Measurements from ENCODE around the gene NPPC. TPM values are rescaled to one million over a fixed set of nuclear protein-coding genes. Genes with fewer than 3 reads are reported as not detected.
"Not testable (repeated sequence)": the region's sequence is repeated elsewhere in the genome, so short reads cannot be mapped to it uniquely, and the experiment has no call there.

The NPPC gene
- polyA plus RNA-seq, 1 experiment, result not detected

- no peaks in the 10 kb centered on the region for H3K9me3 ChIP-seq (ENCODE audit: control insufficient read depth, insufficient read depth, low read length)
- DNase-seq (ENCODE audit: low read depth, low spot score), result no peak
- no peak overlapping the region for H3K4me3 ChIP-seq (ENCODE audit: low read depth, low read length)
- no peak overlapping the region for H3K27ac ChIP-seq (ENCODE audit: low read depth, low read length)
- CTCF ChIA-PET, result interaction anchor here (0.6 to 1.5 kb wide), 3 partner anchors 10 to 619 kb away, joined by 3 to 4 read pairs (median 3); no protein-coding TSS in a partner anchor
- H3K27me3 ChIP-seq (ENCODE audit: control insufficient read depth, insufficient read depth, low read length), result peaks cover 17% of the 10 kb centered on the region
- TF ChIP-seq CTCF (IDR thresholded peaks at IDR 0.05; ENCODE audit: low read depth, low read length), result no peak
- POLR2A ChIA-PET, result interaction anchor here (0.6 kb wide), 1 partner anchor 61 kb away, joined by 3 read pairs; no protein-coding TSS in a partner anchor
These were observed 14.8 kb downstream of the NPPC start for GRCh38 chr2:231911381-231911780.

- Histone ChIP-seq H3K27me3 (ENCODE audit: control insufficient read depth, insufficient read depth, low read length) (peaks cover 15% of the 10 kb centered on the region), H3K9me3 (ENCODE audit: control insufficient read depth, insufficient read depth, low read length) (no peaks in the 10 kb centered on the region), H3K4me3 (ENCODE audit: low read depth, low read length) (no peak overlapping the region), H3K27ac (ENCODE audit: low read depth, low read length) (no peak overlapping the region)
- ChIA-PET CTCF (interaction anchor here (0.6 to 1.5 kb wide), 3 partner anchors 10 to 619 kb away, joined by 3 to 4 read pairs (median 3); no protein-coding TSS in a partner anchor), POLR2A (no interaction called here)
- DNase-seq (ENCODE audit: low read depth, low spot score), result no peak
- TF ChIP-seq CTCF (IDR thresholded peaks at IDR 0.05; ENCODE audit: low read depth, low read length), result no peak
These were observed 15.4 kb downstream of the NPPC start for GRCh38 chr2:231910771-231911170.

GRCh38 chr2:231910161-231910560, 16.0 kb downstream of the NPPC start:
- peaks cover 12% of the 10 kb centered on the region for H3K27me3 ChIP-seq (ENCODE audit: control insufficient read depth, insufficient read depth, low read length)
- H3K9me3 ChIP-seq (ENCODE audit: control insufficient read depth, insufficient read depth, low read length); POLR2A ChIA-PET; DNase-seq (ENCODE audit: low read depth, low spot score); H3K27ac ChIP-seq (ENCODE audit: low read depth, low read length); H3K4me3 ChIP-seq (ENCODE audit: low read depth, low read length): not testable (repeated sequence)
- CTCF ChIA-PET, result interaction anchor here (1.5 kb wide), 1 partner anchor 9 kb away, joined by 3 read pairs; no protein-coding TSS in a partner anchor

GRCh38 chr2:231909631-231910030, 16.6 kb downstream of the NPPC start:
- Histone ChIP-seq H3K27ac (ENCODE audit: low read depth, low read length) (no peak overlapping the region), H3K27me3 (ENCODE audit: control insufficient read depth, insufficient read depth, low read length) (peaks cover 15% of the 10 kb centered on the region), H3K9me3 (ENCODE audit: control insufficient read depth, insufficient read depth, low read length) (no peaks in the 10 kb centered on the region), H3K4me3 (ENCODE audit: low read depth, low read length) (no peak overlapping the region)
- POLR2A ChIA-PET, result no interaction called here
- CTCF ChIA-PET, result interaction anchor here (0.8 to 1.5 kb wide), 3 partner anchors 9 to 416 kb away, joined by 3 read pairs; no protein-coding TSS in a partner anchor
- TF ChIP-seq CTCF (IDR thresholded peaks at IDR 0.05; ENCODE audit: low read depth, low read length), result no peak
- no peak for DNase-seq (ENCODE audit: low read depth, low spot score)

- no peak overlapping the region for H3K4me3 ChIP-seq (ENCODE audit: low read depth, low read length)
- no peaks in the 10 kb centered on the region for H3K9me3 ChIP-seq (ENCODE audit: control insufficient read depth, insufficient read depth, low read length)
- peaks cover 10% of the 10 kb centered on the region for H3K27me3 ChIP-seq (ENCODE audit: control insufficient read depth, insufficient read depth, low read length)
- no peak overlapping the region for H3K27ac ChIP-seq (ENCODE audit: low read depth, low read length)
- TF ChIP-seq CTCF (IDR thresholded peaks at IDR 0.05; ENCODE audit: low read depth, low read length), result no peak
- CTCF ChIA-PET, result interaction anchor here (1.2 to 3.8 kb wide), 3 partner anchors 15 to 417 kb away, joined by 3 to 30 read pairs (median 3); no protein-coding TSS in a partner anchor
- no peak for DNase-seq (ENCODE audit: low read depth, low spot score)
- POLR2A ChIA-PET, result no interaction called here
These were observed 17.6 kb downstream of the NPPC start for GRCh38 chr2:231908584-231908983.
